SH-SY5Y (cell line): ENCODE measurements around the gene PIGS.

Experiments
- GATA2 ChIP-seq: IDR thresholded peaks from 2 replicates; pipeline ENCODE4 v1.6.1; 2011; ENCODE audit warnings: mild to moderate bottlenecking, low read depth, low read length
- GATA3 ChIP-seq: IDR thresholded peaks from 2 replicates; pipeline ENCODE4 v1.6.1; 2011; ENCODE audit warnings: low read depth, mild to moderate bottlenecking, low read length, moderate library complexity

DNA sequence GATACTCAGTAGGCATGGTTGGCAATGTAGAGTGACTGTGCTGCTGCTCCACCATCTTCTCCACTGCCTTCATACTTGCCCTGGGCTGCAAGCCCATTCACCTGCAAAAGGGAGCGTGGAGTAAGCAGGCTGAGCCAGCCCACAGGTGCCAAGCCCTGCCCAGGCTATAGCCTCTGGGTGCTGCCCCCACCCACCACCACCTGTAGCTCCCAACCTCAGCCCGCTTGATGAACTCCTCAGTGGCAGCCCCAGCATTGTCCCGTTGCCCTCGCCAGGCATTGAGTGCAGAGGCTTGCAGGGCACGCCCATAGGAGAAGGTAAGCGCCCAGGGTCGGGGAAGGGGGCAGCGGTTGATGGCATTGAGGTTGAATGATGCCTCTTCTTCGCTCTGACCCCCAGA is 2.2 kb upstream of the PIGS start:
- no peak for TF ChIP-seq GATA2
- TF ChIP-seq GATA3: no peak
